ENCODE data around the gene RNU1-4.
"Not testable (repeated sequence)": the region's sequence is repeated elsewhere in the genome, so short reads cannot be mapped to it uniquely, and the experiment has no call there.

Gene RNU1-4

GRCh38 chr1:16712582-16712981, 27.7 kb upstream of the RNU1-4 start:
- H3K4me1 ChIP-seq (ENCODE audit: control insufficient read depth, low read depth, low read length): not testable (repeated sequence)

DNA sequence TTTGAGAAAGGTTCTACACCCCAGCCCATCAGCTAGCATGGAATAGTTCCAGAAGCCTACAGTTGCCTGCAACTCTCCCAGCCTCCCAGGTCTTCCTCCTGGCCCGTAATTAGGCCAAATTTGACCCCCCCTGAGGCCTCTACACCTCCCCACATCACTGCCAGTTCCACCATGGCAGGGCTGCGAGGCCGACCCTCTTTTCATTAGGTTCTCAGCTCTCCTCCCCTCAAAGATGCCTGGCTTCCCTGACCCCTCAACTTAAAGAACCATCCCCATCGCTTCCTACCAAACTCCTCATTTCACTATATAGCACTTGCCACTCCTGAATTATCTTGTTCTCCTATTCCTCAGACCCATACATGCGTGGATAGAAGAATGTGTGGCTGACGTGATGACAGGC, 27.3 kb upstream of the RNU1-4 start:
- H3K4me3 ChIP-seq (ENCODE audit: low read length); H3K27ac ChIP-seq (ENCODE audit: low read length); H3K36me3 ChIP-seq (ENCODE audit: control insufficient read depth, low read depth, low read length); H3K4me1 ChIP-seq (ENCODE audit: control insufficient read depth, low read depth, low read length); H3K27me3 ChIP-seq (ENCODE audit: control insufficient read depth, insufficient read depth, low read length); H3K9me3 ChIP-seq (ENCODE audit: control insufficient read depth, low read depth, low read length); H3K9ac ChIP-seq (ENCODE audit: low read length): not testable (repeated sequence)

More at GRCh38 chr1:16712582-16712981, 27.7 kb upstream of the RNU1-4 start:
- H3K36me3 ChIP-seq (ENCODE audit: control insufficient read depth, low read depth, low read length); H3K9ac ChIP-seq (ENCODE audit: low read length); H3K27me3 ChIP-seq (ENCODE audit: control insufficient read depth, insufficient read depth, low read length); H3K27ac ChIP-seq (ENCODE audit: low read length); H3K4me3 ChIP-seq (ENCODE audit: low read length); H3K9me3 ChIP-seq (ENCODE audit: control insufficient read depth, low read depth, low read length): not testable (repeated sequence)

GRCh38 chr1:16713480-16713879, 26.8 kb upstream of the RNU1-4 start:
- not testable (repeated sequence) for H3K4me3 ChIP-seq (ENCODE audit: low read length); H3K4me1 ChIP-seq (ENCODE audit: control insufficient read depth, low read depth, low read length); H3K9ac ChIP-seq (ENCODE audit: low read length); H3K9me3 ChIP-seq (ENCODE audit: control insufficient read depth, low read depth, low read length); H3K36me3 ChIP-seq (ENCODE audit: control insufficient read depth, low read depth, low read length); H3K27me3 ChIP-seq (ENCODE audit: control insufficient read depth, insufficient read depth, low read length); H3K27ac ChIP-seq (ENCODE audit: low read length)

DNA sequence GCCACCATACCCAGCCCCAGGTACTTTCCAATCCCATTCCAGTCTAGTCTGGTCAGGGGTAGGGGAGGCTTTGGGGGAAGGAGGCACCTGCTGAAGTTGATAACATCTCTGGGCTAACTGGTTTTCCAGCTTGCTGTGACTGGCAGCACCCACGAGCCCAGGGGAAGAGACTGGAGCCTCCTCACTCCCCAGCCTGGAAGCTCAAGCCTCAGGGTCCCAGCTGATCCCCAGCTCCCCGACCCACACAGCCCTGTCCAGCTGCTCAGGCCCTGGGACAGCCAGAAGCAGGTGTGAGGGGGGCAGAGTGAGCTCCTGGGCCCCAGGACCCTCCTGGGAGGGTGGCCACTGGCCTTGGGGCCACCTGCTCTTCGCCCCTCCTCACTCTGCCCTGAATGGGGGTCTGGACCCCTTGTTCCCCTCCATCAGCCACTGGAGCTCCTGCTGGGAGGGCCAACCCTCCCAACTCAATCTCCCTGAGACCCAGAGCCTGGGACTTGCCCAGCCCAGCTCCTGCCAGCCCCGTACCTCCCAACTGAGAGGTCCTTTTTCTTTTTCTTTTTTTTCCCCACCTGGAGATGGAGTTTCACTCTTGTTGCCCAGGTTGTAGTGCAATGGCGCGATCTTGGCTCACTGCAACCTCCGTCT, 23.5 kb upstream of the RNU1-4 start:
- H3K27me3 ChIP-seq (ENCODE audit: control insufficient read depth, insufficient read depth, low read length): no peaks in the 10 kb centered on the region
- H3K36me3 ChIP-seq (ENCODE audit: control insufficient read depth, low read depth, low read length): no peaks in the 10 kb centered on the region
- H3K4me1 ChIP-seq (ENCODE audit: control insufficient read depth, low read depth, low read length): peaks cover 3% of the 10 kb centered on the region
- H3K27ac ChIP-seq (ENCODE audit: low read length): no peak overlapping the region
- H3K9me3 ChIP-seq (ENCODE audit: control insufficient read depth, low read depth, low read length): no peaks in the 10 kb centered on the region
- no peak overlapping the region for H3K4me3 ChIP-seq (ENCODE audit: low read length)
- no peak overlapping the region for H3K9ac ChIP-seq (ENCODE audit: low read length)

GRCh38 chr1:16717336-16718098, 22.8 kb upstream of the RNU1-4 start:
- H3K9ac ChIP-seq (ENCODE audit: low read length): no peak overlapping the region

DNA sequence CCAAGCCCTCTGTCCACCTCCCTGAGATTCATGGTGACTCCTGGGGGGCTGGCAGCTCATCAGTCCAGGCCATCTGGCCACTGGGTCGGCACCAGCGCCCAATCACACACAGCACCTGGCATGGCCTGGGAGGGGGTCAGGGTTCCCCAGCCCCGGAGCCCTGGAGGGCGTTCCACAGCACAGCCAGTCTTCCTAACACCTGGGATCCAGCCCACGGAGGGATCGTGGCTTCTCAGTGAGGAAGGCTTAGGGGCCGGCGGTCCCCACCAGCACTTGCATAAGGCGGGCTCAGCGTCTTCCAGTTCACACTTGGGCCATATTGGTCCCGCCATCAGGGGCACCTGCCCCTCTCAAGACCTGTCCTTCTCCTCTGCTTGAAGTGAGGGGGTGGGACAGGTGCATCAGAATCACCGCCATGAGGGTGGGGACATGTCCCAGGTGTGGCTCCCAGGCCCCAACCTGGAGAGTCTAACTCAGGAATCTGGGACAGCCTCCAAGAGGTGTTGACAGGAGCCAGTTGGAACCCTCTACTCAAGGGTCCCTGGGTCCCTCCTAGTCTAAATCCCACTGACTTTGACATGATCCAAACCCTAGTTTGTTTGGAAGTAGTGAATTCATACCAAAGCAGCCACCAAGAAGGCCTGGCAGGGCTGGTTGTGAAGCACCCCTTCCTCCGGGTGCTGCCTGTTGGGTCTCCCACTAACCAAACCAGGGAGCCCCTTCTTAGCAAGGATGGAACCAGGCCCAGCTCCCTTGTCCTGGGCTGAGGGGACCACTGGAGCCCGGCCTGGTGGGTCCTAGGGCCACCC, 22.0 kb upstream of the RNU1-4 start:
- not testable (repeated sequence) for H3K4me1 ChIP-seq (ENCODE audit: control insufficient read depth, low read depth, low read length); H3K27me3 ChIP-seq (ENCODE audit: control insufficient read depth, insufficient read depth, low read length); H3K4me3 ChIP-seq (ENCODE audit: low read length); H3K36me3 ChIP-seq (ENCODE audit: control insufficient read depth, low read depth, low read length); H3K9me3 ChIP-seq (ENCODE audit: control insufficient read depth, low read depth, low read length); H3K9ac ChIP-seq (ENCODE audit: low read length); H3K27ac ChIP-seq (ENCODE audit: low read length)

More at GRCh38 chr1:16717336-16718098, 22.8 kb upstream of the RNU1-4 start:
- Histone ChIP-seq H3K27ac (ENCODE audit: low read length) (no peak overlapping the region), H3K9me3 (ENCODE audit: control insufficient read depth, low read depth, low read length) (no peaks in the 10 kb centered on the region), H3K4me3 (ENCODE audit: low read length) (no peak overlapping the region), H3K4me1 (ENCODE audit: control insufficient read depth, low read depth, low read length) (peaks cover 3% of the 10 kb centered on the region), H3K27me3 (ENCODE audit: control insufficient read depth, insufficient read depth, low read length) (no peaks in the 10 kb centered on the region), H3K36me3 (ENCODE audit: control insufficient read depth, low read depth, low read length) (no peaks in the 10 kb centered on the region)

DNA sequence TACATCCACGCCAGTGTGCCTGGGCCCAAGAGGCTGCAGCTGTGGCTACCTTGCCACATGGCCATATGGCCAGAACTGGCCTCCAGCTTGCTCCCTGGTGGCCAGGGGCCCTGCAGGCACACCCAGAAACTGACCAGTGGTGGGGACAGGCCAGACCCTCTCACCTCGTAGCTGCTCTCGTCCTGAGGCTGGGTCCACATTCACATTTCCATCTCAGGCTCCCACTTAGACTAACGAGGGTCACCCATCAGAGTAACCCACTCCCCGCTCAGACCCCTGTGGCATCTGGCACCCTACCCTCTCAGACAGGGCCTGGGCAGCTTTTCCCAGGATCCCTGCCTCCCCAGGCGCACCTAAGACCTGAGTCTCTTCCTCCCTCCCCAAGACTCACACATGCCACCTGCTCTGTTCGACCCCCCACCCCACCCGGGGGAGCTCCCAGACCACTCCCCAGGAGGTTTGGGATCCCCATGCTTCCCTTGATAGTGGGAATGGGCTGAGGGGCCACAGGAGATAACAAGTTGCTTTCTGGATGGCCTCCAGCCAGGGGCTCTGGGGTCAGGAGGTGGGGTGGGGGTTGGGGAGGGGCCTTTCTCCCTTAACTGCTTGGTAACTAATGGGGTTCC, 21.3 kb upstream of the RNU1-4 start:
- no peak overlapping the region for H3K4me3 ChIP-seq (ENCODE audit: low read length)
- no peak overlapping the region for H3K27ac ChIP-seq (ENCODE audit: low read length)
- no peaks in the 10 kb centered on the region for H3K36me3 ChIP-seq (ENCODE audit: control insufficient read depth, low read depth, low read length)
- H3K4me1 ChIP-seq (ENCODE audit: control insufficient read depth, low read depth, low read length): peaks cover 3% of the 10 kb centered on the region
- no peaks in the 10 kb centered on the region for H3K9me3 ChIP-seq (ENCODE audit: control insufficient read depth, low read depth, low read length)
- H3K9ac ChIP-seq (ENCODE audit: low read length): no peak overlapping the region
- H3K27me3 ChIP-seq (ENCODE audit: control insufficient read depth, insufficient read depth, low read length): no peaks in the 10 kb centered on the region

GRCh38 chr1:16719571-16720350, 20.6 kb upstream of the RNU1-4 start:
- no peak overlapping the region for H3K4me3 ChIP-seq (ENCODE audit: low read length)
- H3K9me3 ChIP-seq (ENCODE audit: control insufficient read depth, low read depth, low read length): no peaks in the 10 kb centered on the region
- H3K9ac ChIP-seq (ENCODE audit: low read length): no peak overlapping the region
- H3K27me3 ChIP-seq (ENCODE audit: control insufficient read depth, insufficient read depth, low read length): no peaks in the 10 kb centered on the region
- no peak overlapping the region for H3K27ac ChIP-seq (ENCODE audit: low read length)
- no peaks in the 10 kb centered on the region for H3K36me3 ChIP-seq (ENCODE audit: control insufficient read depth, low read depth, low read length)
- peaks cover 3% of the 10 kb centered on the region for H3K4me1 ChIP-seq (ENCODE audit: control insufficient read depth, low read depth, low read length)

DNA sequence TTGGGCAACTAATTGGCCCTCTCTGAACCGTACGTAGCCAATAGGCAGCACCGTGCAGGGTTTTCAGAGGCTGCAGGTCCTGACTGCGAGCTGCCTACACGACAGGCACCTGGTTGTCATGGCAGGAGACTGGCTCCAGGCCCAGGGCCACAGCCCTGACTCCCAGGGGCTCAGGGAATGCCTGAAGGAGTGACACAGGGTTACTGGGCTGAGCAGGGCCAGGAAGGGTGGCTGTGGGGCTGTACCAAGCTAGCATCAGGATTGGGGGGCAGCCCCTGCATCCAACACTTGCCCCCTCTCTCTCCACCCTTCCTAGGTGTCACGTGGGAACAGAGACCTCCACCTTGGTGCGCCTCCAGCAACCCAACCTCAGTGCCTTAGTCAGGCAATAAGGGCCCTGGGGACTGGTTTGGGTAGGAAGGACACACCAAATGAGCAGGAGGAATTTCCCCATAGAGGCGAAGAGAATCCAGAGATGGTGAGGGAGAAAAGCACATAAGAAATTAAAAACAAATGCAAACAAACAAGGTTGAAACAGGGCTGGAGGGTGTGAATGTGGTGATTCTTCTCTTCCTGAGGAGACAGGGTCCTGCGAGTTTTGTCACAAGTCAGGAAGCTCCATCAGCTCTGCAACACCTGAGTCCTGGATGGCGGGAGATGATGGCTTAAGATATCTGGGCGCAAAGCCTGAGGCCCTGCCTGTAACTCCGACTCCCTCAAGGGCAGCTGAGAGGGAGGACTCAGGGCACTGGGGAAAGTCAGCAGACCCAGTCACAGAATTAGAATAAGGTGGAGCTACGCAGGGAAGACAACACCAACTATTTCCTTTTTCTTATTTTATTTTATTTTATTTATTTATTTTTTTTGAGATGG, 19.7 kb upstream of the RNU1-4 start:
- Histone ChIP-seq H3K4me1 (ENCODE audit: control insufficient read depth, low read depth, low read length) (peaks cover 3% of the 10 kb centered on the region), H3K36me3 (ENCODE audit: control insufficient read depth, low read depth, low read length) (no peaks in the 10 kb centered on the region), H3K4me3 (ENCODE audit: low read length) (no peak overlapping the region), H3K9ac (ENCODE audit: low read length) (no peak overlapping the region), H3K9me3 (ENCODE audit: control insufficient read depth, low read depth, low read length) (no peaks in the 10 kb centered on the region), H3K27me3 (ENCODE audit: control insufficient read depth, insufficient read depth, low read length) (no peaks in the 10 kb centered on the region), H3K27ac (ENCODE audit: low read length) (no peak overlapping the region)

GRCh38 chr1:16721871-16722641, 18.3 kb upstream of the RNU1-4 start:
- H3K9me3 ChIP-seq (ENCODE audit: control insufficient read depth, low read depth, low read length): no peaks in the 10 kb centered on the region
- H3K27me3 ChIP-seq (ENCODE audit: control insufficient read depth, insufficient read depth, low read length): no peaks in the 10 kb centered on the region
- H3K4me3 ChIP-seq (ENCODE audit: low read length): no peak overlapping the region
- no peaks in the 10 kb centered on the region for H3K36me3 ChIP-seq (ENCODE audit: control insufficient read depth, low read depth, low read length)
- H3K4me1 ChIP-seq (ENCODE audit: control insufficient read depth, low read depth, low read length): peaks cover 3% of the 10 kb centered on the region
- no peak overlapping the region for H3K27ac ChIP-seq (ENCODE audit: low read length)
- no peak overlapping the region for H3K9ac ChIP-seq (ENCODE audit: low read length)
